HepG2 (cell line): Measurements from ENCODE around the gene IQCM. TPM values are rescaled to one million over a fixed set of nuclear protein-coding genes. Genes with fewer than 3 reads are reported as not detected.

Experiments used
- ATAC-seq: fragments of 200-7000 bp; cut with Tn5 transposase; 3 replicates; pipeline ENCODE4 v1.9.1; 2020; ENCODE audit warnings: mild to moderate bottlenecking, moderate library complexity
- BruUV-seq: library from RNA; stranded (reverse); fragments of 400-500 nt; replicated peaks from 2 replicates; lab custom pipeline; 2021; lab: Mats Ljungman, UMichigan
- CTCF ChIA-PET: fragments of 300-600 bp; formaldehyde crosslinking; extraction: SDS; loops from one replicate; lab custom pipeline; 2021; ENCODE audit warnings: low total read pairs, inconsistent platforms, low intra/inter-chr PET ratio; lab: Yijun Ruan, JAX
- POLR2A ChIA-PET: fragments of 350-600 bp; sonication (Branson Sonifier 250); formaldehyde crosslinking; loops from one replicate; lab custom pipeline; 2020; ENCODE audit warnings: antibody characterized with exemption, inconsistent platforms; lab: Yijun Ruan, JAX
- DNase-seq: peaks from one replicate; pipeline ENCODE4 v3.0.0-alpha.2; 2015; ENCODE audit warnings: low spot score
- FAIRE-seq: peaks from 3 replicates; lab custom pipeline; 2011; peaks lifted over from hg19 to GRCh38; lab: Jason Lieb, UNC
- H2AFZ ChIP-seq: one replicate; pipeline ENCODE4 v1.6.1; 2011; ENCODE audit warnings: low read length, inconsistent platforms
- H3K27ac ChIP-seq: fragments of 300-600 bp; 3 replicates; pipeline ENCODE4 v1.8.0; 2011; ENCODE audit warnings: mixed run types, mild to moderate bottlenecking, mixed read lengths, low read length, inconsistent platforms; ENCODE audit not compliant: insufficient read depth; ENCODE audit errors: extremely low read length
- H3K27me3 ChIP-seq, 2 experiments: fragments of 200-600 bp in 1 of 2; 2 replicates in 1 of 2; 3 replicates in 1 of 2; pipeline versions ENCODE4 v1.6.0 to v1.8.0; 2011; ENCODE audit warnings: low read length in 2 of 2, mild to moderate bottlenecking in 2 of 2, moderate library complexity in 2 of 2, inconsistent platforms in 1 of 2; ENCODE audit not compliant: insufficient read depth in 2 of 2, control insufficient read depth in 1 of 2
- H3K36me3 ChIP-seq, 2 experiments: fragments of 200-600 bp in 1 of 2; replicated peaks in 1 of 2; 2 replicates in 1 of 2; 3 replicates in 1 of 2; pipeline versions ENCODE4 v1.5.1 to v1.8.0; 2011; ENCODE audit warnings: low read length in 2 of 2, inconsistent platforms in 1 of 2; ENCODE audit not compliant: insufficient read depth in 2 of 2, control insufficient read depth in 1 of 2
- H3K4me1 ChIP-seq: 2 replicates; pipeline ENCODE4 v1.5.1; 2012; ENCODE audit warnings: low read length, inconsistent platforms; ENCODE audit not compliant: insufficient read depth
- H3K4me2 ChIP-seq: 2 replicates; pipeline ENCODE4 v1.6.0; 2011; ENCODE audit warnings: low read depth, low read length, inconsistent platforms
- H3K4me3 ChIP-seq, 3 experiments: fragments of 200-600 bp in 1 of 3; sonication (generic), shearing (Covaris generic) in 1 of 3; replicated peaks in 1 of 3; 2 replicates each; pipeline ENCODE4 v1.5.1; 2011 to 2016; ENCODE audit warnings: low read length in 3 of 3, inconsistent platforms in 2 of 3, low read depth in 2 of 3, mild to moderate bottlenecking in 2 of 3, control low read depth in 1 of 3, mixed read lengths in 1 of 3; ENCODE audit not compliant: insufficient read depth in 1 of 3
- H3K79me2 ChIP-seq: one replicate; pipeline ENCODE4 v1.6.1; 2011; ENCODE audit warnings: low read length, inconsistent platforms; ENCODE audit not compliant: insufficient read depth
- H3K9ac ChIP-seq: 2 replicates; pipeline ENCODE4 v1.6.0; 2011; ENCODE audit warnings: mild to moderate bottlenecking, low read depth, low read length, inconsistent platforms; ENCODE audit not compliant: insufficient read depth
- H3K9me3 ChIP-seq: 2 replicates; pipeline ENCODE4 v1.5.1; 2012; ENCODE audit warnings: mild to moderate bottlenecking, low read length
- H4K20me1 ChIP-seq: 2 replicates; pipeline ENCODE4 v1.6.0; 2011; ENCODE audit warnings: inconsistent platforms, mild to moderate bottlenecking, low read length, moderate library complexity; ENCODE audit not compliant: insufficient read depth
- CREM ChIP-seq, 2 experiments: sonication (generic) in 1 of 2; formaldehyde crosslinking in 1 of 2; IDR thresholded peaks; 2 replicates each; pipeline versions ENCODE4 v1.4.0 to v1.6.1; 2016 to 2020; ENCODE audit warnings: antibody characterized with exemption in 1 of 2, mild to moderate bottlenecking in 1 of 2, missing genetic modification reagents in 1 of 2
- HDAC1 ChIP-seq: sonication (generic); formaldehyde crosslinking; IDR thresholded peaks from 2 replicates; pipeline ENCODE4 v1.5.1; 2020; ENCODE audit warnings: mild to moderate bottlenecking, missing genetic modification reagents
- KLF15 ChIP-seq: sonication (generic); formaldehyde crosslinking; IDR thresholded peaks from 2 replicates; pipeline ENCODE4 v1.8.1; 2023; ENCODE audit warnings: borderline replicate concordance, mild to moderate bottlenecking, inconsistent platforms, missing genetic modification reagents, mixed read lengths
- RXRA ChIP-seq: sonication (generic); formaldehyde crosslinking; IDR thresholded peaks from 2 replicates; pipeline ENCODE4 v1.5.1; 2020; ENCODE audit warnings: missing genetic modification reagents
- SRSF9 ChIP-seq: fragments of 200-400 bp; formaldehyde crosslinking; IDR thresholded peaks from 2 replicates; pipeline ENCODE4 v1.6.1; 2018; ENCODE audit warnings: borderline replicate concordance, mild to moderate bottlenecking, low read depth, low read length; ENCODE audit not compliant: insufficient read depth, poor library complexity, severe bottlenecking
- TCF7L2 ChIP-seq: IDR thresholded peaks from 2 replicates; pipeline ENCODE4 v1.6.1; 2011; ENCODE audit warnings: mild to moderate bottlenecking, low read depth, low read length, moderate library complexity
- TEAD3 ChIP-seq: optimal IDR thresholded peaks from 2 replicates; pipeline ENCODE3; 2016; ENCODE audit warnings: borderline replicate concordance
- ZBTB8A ChIP-seq: sonication (generic); formaldehyde crosslinking; IDR thresholded peaks from 2 replicates; pipeline ENCODE4 v1.4.0; 2020; ENCODE audit warnings: mild to moderate bottlenecking, low read depth, missing genetic modification reagents, borderline replicate concordance
- ZNF121 ChIP-seq: sonication (generic); formaldehyde crosslinking; IDR thresholded peaks from 2 replicates; pipeline ENCODE4 v1.5.0; 2020; ENCODE audit warnings: mild to moderate bottlenecking, missing genetic modification reagents
- ZNF3 ChIP-seq: IDR thresholded peaks from 2 replicates; pipeline ENCODE4 v1.7.0; 2017; ENCODE audit warnings: inconsistent platforms
- ZNF619 ChIP-seq: sonication (generic); formaldehyde crosslinking; IDR thresholded peaks from 2 replicates; pipeline ENCODE4 v1.4.0; 2020; ENCODE audit warnings: mild to moderate bottlenecking, missing genetic modification reagents
- ZNF780A ChIP-seq: sonication (generic); formaldehyde crosslinking; IDR thresholded peaks from 2 replicates; pipeline ENCODE4 v1.8.0; 2022; ENCODE audit warnings: mild to moderate bottlenecking, missing genetic modification reagents, moderate library complexity
- ZNF792 ChIP-seq: IDR thresholded peaks from 2 replicates; pipeline ENCODE4 v1.6.1; 2016
- WGBS: methylation state at CpG from one replicate; pipeline ENCODE4 v1.1.6; 2017; ENCODE audit warnings: low lambda C conversion rate; 5-methylcytosine and 5-hydroxymethylcytosine counted together
- in situ Hi-C: cut with HindIII; loops from 2 replicates; pipeline ENCODE4 v1.10.0; 2017; ENCODE audit warnings: low pct_unique_long_range_greater_than_20kb; ENCODE audit not compliant: extremely low pct_ligation_motif_present
- intact Hi-C: fragments of 100-400 bp; cut with micrococcal nuclease; formaldehyde crosslinking; loops from one replicate; pipeline ENCODE4 v1.10.0; 2022; ENCODE audit not compliant: unreplicated experiment
- polyA plus RNA-seq, 8 experiments: library from polyadenylated mRNA; depleted of rRNA in 3 of 8; stranded (reverse) in 7 of 8; unstranded in 1 of 8; fragments of >200 nt; fragmentation: Illumina TruSeq in 4 of 8; extraction: Trizol in 4 of 8; gene quantifications; 2 replicates each; pipeline versions ENCODE4 v1.2.1 to v1.2.3, GENCODE V29; 2011 to 2016; ENCODE audit warnings: low read depth in 4 of 8, missing spikeins in 1 of 8, mixed read lengths in 1 of 8; ENCODE audit not compliant: insufficient read depth in 1 of 8
- total RNA-seq, 5 experiments: library from RNA; depleted of rRNA; stranded (reverse); fragments of >200 nt; fragmentation: Illumina TruSeq; extraction: Trizol; gene quantifications; 2 replicates each; pipeline ENCODE4 v1.2.3, GENCODE V29; 2016; ENCODE audit warnings: low read depth in 1 of 5
- TF ChIP-seq, protein P1 (sequence below): sonication (generic); formaldehyde crosslinking; IDR thresholded peaks from 2 replicates; pipeline ENCODE4 v1.8.0; 2022; ENCODE audit warnings: mild to moderate bottlenecking, missing genetic modification reagents
- TF ChIP-seq, protein P2 (sequence below): sonication (generic); formaldehyde crosslinking; IDR thresholded peaks from 2 replicates; pipeline ENCODE4 v1.8.1; 2023; ENCODE audit warnings: mild to moderate bottlenecking, moderate library complexity, missing genetic modification reagents

The IQCM gene
- total and polyA plus RNA-seq, 2 of the 13 experiments (the other 11 are each of a cell fraction or from before 2014, with no cell fraction given): not detected

DNA sequence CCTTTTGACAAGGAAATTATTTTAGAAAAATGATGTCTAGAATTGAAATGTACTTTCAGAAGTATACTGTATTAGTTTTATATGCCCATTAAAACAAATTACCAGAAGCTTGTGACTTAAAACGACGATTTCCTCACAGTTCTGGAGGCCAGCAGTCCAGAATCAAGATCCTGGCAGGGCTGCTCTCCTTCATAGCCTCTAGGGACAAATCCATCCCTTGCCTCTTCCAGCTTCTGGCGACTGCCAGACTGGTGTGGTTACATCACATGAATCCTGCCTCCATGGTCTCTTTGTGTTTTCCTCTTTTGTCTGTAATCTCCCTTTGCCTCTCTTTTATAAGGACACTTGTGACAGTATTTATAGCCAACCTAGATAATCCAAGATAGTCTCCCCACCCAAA, 97.1 kb downstream of the IQCM start:
- H3K9ac ChIP-seq: no peak overlapping the region
- no peak overlapping the region for H3K27ac ChIP-seq
- no peaks in the 10 kb centered on the region for H3K79me2 ChIP-seq
- H3K4me3 ChIP-seq: no peak overlapping the region
- POLR2A ChIA-PET: no interaction called here
- intact Hi-C loops (no loop called here), in situ Hi-C loops (no loop called here)
- CTCF ChIA-PET: no interaction called here
- WGBS: 2% methylated on average over 3 of the region's 3 CpGs
- H3K9me3 ChIP-seq: peaks cover 15% of the 10 kb centered on the region
- no peak overlapping the region for H2AFZ ChIP-seq
- H4K20me1 ChIP-seq: no peaks in the 10 kb centered on the region
- no peak for TF ChIP-seq ZNF792 (CRISPR knock-in tag)
- TF ChIP-seq ZBTB8A: no peak
- TF ChIP-seq ZNF3 (CRISPR knock-in tag): no peak
- TF ChIP-seq, protein P1, sequence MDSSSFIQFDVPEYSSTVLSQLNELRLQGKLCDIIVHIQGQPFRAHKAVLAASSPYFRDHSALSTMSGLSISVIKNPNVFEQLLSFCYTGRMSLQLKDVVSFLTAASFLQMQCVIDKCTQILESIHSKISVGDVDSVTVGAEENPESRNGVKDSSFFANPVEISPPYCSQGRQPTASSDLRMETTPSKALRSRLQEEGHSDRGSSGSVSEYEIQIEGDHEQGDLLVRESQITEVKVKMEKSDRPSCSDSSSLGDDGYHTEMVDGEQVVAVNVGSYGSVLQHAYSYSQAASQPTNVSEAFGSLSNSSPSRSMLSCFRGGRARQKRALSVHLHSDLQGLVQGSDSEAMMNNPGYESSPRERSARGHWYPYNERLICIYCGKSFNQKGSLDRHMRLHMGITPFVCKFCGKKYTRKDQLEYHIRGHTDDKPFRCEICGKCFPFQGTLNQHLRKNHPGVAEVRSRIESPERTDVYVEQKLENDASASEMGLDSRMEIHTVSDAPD (CRISPR knock-in tag): no peak
- no peak for TF ChIP-seq ZNF619 (CRISPR knock-in tag)
- TF ChIP-seq CREM (IDR thresholded peaks at IDR 0.05): no peak
- no peak for TF ChIP-seq CREM (CRISPR knock-in tag; IDR thresholded peaks at IDR 0.05)
- no peak for TF ChIP-seq SRSF9
- TF ChIP-seq TCF7L2: no peak
- no peak for TF ChIP-seq ZNF121 (CRISPR knock-in tag)
- no peak for TF ChIP-seq KLF15 (CRISPR knock-in tag)
- TF ChIP-seq HDAC1 (CRISPR knock-in tag): no peak
- TF ChIP-seq, protein P2, sequence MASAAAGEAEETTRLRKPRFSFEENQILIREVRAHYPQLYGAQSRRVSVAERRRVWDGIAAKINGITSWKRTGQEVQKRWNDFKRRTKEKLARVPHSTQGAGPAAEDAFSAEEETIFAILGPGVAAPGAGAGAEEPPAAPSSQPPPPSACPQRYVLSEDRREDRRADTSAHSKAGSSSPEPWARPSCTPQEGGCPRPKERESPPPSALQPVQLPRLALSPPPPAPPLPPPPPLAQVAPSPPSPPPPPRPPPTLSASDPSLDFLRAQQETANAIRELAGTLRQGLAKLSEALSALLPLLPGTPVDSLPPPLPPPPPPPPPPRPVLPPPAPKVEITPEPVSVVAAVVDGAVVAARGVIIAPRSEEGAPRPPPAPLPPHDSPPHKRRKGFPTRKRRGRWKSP (CRISPR knock-in tag): no peak
- no peak for TF ChIP-seq TEAD3 (CRISPR knock-in tag)
- no peak for TF ChIP-seq RXRA (CRISPR knock-in tag)
- TF ChIP-seq ZNF780A (CRISPR knock-in tag): no peak
- no TSS peak for BruUV-seq
- no peaks in the 10 kb centered on the region for H3K36me3 ChIP-seq
- H3K4me1 ChIP-seq: no peaks in the 10 kb centered on the region
- no peaks in the 10 kb centered on the region for H3K27me3 ChIP-seq
- DNase-seq (no peak), FAIRE-seq (no peak), ATAC-seq (no peak)
- H3K4me2 ChIP-seq: no peak overlapping the region
